Measurements from ENCODE around the gene LNP1. TPM values are rescaled to one million over a fixed set of nuclear protein-coding genes. Genes with fewer than 3 reads are reported as not detected.

The LNP1 gene
- polyA plus RNA-seq, 1 donor (not counting 4 experiments of a cell fraction or from before 2014, with no cell fraction given), result 0.64 TPM

GRCh38 chr3:100399341-100400071 lies 1.8 kb upstream of the LNP1 start:
- Histone ChIP-seq H3K36me3 (ENCODE audit: control insufficient read depth in 2 of 2, extremely low read depth in 1 of 2, insufficient read depth in 2 of 2, low read length in 2 of 2) (peaks cover 0 to 2% of the 10 kb centered on the region in 2 experiments), H3K4me1 (ENCODE audit: control insufficient read depth, extremely low read depth, insufficient read depth, low read length) (peaks cover 18% of the 10 kb centered on the region), H3K9me3 (ENCODE audit: control insufficient read depth, low read depth, low read length) (no peaks in the 10 kb centered on the region), H3K9me1 (ENCODE audit: control insufficient read depth, extremely low read depth, insufficient read depth, low read length) (no peaks in the 10 kb centered on the region), H3K79me2 (ENCODE audit: control insufficient read depth, insufficient read depth, low read length) (peaks cover 62% of the 10 kb centered on the region), H3K4me2 (ENCODE audit: control insufficient read depth, extremely low read depth, insufficient read depth, low read depth, low read length) (peak overlapping the region; percentile 75), H2AFZ (ENCODE audit: control insufficient read depth, low read length) (no peak overlapping the region), H3K27me3 (ENCODE audit: control insufficient read depth, extremely low read depth, insufficient read depth, low read length) (no peaks in the 10 kb centered on the region), H3K4me3 (ENCODE audit: control insufficient read depth in 2 of 3, extremely low read depth in 1 of 3, insufficient read depth in 2 of 3, low read depth in 1 of 3, low read length in 3 of 3) (peak overlapping the region; percentile 73 to 83 (median 81)), H3K27ac (ENCODE audit: control insufficient read depth, insufficient read depth, low read length) (peak overlapping the region; percentile 92), H3K9ac (ENCODE audit: control insufficient read depth, extremely low read depth, insufficient read depth, low read length) (peak overlapping the region; percentile 89), H4K20me1 (ENCODE audit: control insufficient read depth, extremely low read depth, insufficient read depth, low read length) (peaks cover 4% of the 10 kb centered on the region)
- TF ChIP-seq EZH2 (IDR thresholded peaks at IDR 0.05; ENCODE audit: low read length) (no peak), CTCF (optimal IDR thresholded peaks at IDR 0.05 in 1 of 3, IDR thresholded peaks at IDR 0.05 in 1 of 3, conservative IDR thresholded peaks at IDR 0.05 in 1 of 3; ENCODE audit: extremely low read depth in 1 of 3, insufficient read depth in 2 of 3, low read length in 3 of 3) (no peak)
- DNase-seq (ENCODE audit: low read depth, low spot score) (no peak), FAIRE-seq (no peak)
- dilution Hi-C loops (cut with MboI; ENCODE audit: extremely low pct_ligation_motif_present, low sequenced_read_pairs), result no loop called here

GRCh38 chr3:100400419-100400779 lies 940 bp upstream of the LNP1 start:
- peak overlapping the region; percentile 92 for H3K27ac ChIP-seq (ENCODE audit: control insufficient read depth, insufficient read depth, low read length)
- H4K20me1 ChIP-seq (ENCODE audit: control insufficient read depth, extremely low read depth, insufficient read depth, low read length), result peaks cover 4% of the 10 kb centered on the region
- peak overlapping the region; percentile 90 for H2AFZ ChIP-seq (ENCODE audit: control insufficient read depth, low read length)
- H3K4me3 ChIP-seq (ENCODE audit: control insufficient read depth in 2 of 3, extremely low read depth in 1 of 3, insufficient read depth in 2 of 3, low read depth in 1 of 3, low read length in 3 of 3), result peak overlapping the region; percentile 73 to 83 (median 81)
- peak overlapping the region; percentile 75 for H3K4me2 ChIP-seq (ENCODE audit: control insufficient read depth, extremely low read depth, insufficient read depth, low read depth, low read length)
- DNase-seq (ENCODE audit: low read depth, low spot score) (no peak), FAIRE-seq (no peak)
- no peaks in the 10 kb centered on the region for H3K9me3 ChIP-seq (ENCODE audit: control insufficient read depth, low read depth, low read length)
- H3K9me1 ChIP-seq (ENCODE audit: control insufficient read depth, extremely low read depth, insufficient read depth, low read length), result no peaks in the 10 kb centered on the region
- H3K36me3 ChIP-seq (ENCODE audit: control insufficient read depth in 2 of 2, extremely low read depth in 1 of 2, insufficient read depth in 2 of 2, low read length in 2 of 2), result peaks cover 0 to 2% of the 10 kb centered on the region in 2 experiments
- H3K9ac ChIP-seq (ENCODE audit: control insufficient read depth, extremely low read depth, insufficient read depth, low read length), result peak overlapping the region; percentile 89
- H3K79me2 ChIP-seq (ENCODE audit: control insufficient read depth, insufficient read depth, low read length), result peaks cover 54% of the 10 kb centered on the region
- peaks cover 18% of the 10 kb centered on the region for H3K4me1 ChIP-seq (ENCODE audit: control insufficient read depth, extremely low read depth, insufficient read depth, low read length)
- no peaks in the 10 kb centered on the region for H3K27me3 ChIP-seq (ENCODE audit: control insufficient read depth, extremely low read depth, insufficient read depth, low read length)
- dilution Hi-C loops (cut with MboI; ENCODE audit: extremely low pct_ligation_motif_present, low sequenced_read_pairs), result no loop called here
- TF ChIP-seq EZH2 (IDR thresholded peaks at IDR 0.05; ENCODE audit: low read length) (no peak), CTCF (optimal IDR thresholded peaks at IDR 0.05 in 1 of 3, IDR thresholded peaks at IDR 0.05 in 1 of 3, conservative IDR thresholded peaks at IDR 0.05 in 1 of 3; ENCODE audit: extremely low read depth in 1 of 3, insufficient read depth in 2 of 3, low read length in 3 of 3) (no peak)

All from keratinocyte (primary cell).